ENCODE results near the gene DAND5.

Gene DAND5, protein sequence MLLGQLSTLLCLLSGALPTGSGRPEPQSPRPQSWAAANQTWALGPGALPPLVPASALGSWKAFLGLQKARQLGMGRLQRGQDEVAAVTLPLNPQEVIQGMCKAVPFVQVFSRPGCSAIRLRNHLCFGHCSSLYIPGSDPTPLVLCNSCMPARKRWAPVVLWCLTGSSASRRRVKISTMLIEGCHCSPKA
- 0 reads per million in 2 donors for total RNA-seq

DNA sequence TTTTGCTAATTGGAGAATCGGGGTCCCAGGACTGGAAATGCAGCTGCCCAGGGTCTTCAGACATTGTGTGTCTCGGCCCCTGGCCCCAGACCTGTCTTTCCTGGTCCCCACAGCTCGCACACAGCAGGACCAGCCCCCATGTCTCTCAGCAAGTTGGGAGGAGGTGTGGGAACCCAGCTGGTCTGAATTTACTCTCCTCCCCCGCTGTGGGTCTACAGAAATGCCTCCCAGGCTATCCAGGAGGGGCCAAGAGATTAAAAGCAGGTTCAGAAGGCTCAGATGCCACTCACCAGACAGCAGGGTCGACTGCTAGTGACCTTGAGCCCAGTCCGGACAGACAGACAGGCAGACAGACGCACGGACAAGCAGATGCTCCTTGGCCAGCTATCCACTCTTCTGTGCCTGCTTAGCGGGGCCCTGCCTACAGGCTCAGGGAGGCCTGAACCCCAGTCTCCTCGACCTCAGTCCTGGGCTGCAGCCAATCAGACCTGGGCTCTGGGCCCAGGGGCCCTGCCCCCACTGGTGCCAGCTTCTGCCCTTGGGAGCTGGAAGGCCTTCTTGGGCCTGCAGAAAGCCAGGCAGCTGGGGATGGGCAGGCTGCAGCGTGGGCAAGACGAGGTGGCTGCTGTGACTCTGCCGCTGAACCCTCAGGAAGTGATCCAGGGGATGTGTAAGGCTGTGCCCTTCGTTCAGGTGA, at the start of gene DAND5:
DAND5 (plus strand) TSS at position 285 of the 697 bp plus-strand sequence; CDS start at position 370, 85 bp downstream.
- DNase-seq, result no peak

DNA sequence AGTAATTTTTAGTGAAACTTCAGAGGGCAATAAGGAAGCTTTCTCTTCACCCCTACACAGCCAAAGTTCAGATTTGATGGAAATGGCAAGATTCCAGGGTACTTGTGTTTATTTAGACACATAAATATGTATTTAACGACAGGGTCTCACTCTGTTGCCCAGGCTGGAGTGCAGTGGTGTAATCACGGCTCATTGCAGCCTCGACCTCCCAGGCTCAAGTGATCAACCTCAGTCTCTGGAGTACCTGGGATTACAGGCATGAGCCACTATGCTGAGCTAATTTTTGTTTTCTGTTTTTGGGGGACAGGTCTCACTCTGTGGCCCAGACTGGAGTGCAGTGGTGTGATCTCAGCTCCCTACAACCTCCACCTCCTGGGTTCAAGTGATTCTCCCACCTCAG, 48.3 kb upstream of the DAND5 start:
- no peak for DNase-seq

DNA sequence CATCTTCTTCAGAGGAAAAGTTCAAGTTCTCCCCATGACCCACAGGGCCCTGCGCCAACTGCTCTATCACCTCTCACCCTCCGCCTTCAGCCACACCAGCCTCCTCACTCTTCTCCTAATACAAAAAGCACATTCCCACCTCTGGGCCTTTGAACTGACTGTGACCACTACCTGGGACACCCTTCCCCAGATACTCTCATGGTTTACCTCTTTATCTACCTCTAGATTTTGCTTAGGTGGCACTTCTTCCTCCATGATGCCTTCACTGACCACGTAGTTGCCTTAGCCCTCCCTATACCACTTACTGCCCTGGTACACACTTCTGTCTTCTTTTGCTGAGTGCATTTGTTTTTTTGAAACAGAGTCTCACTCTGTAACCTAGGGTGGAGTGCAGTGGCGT, 46.4 kb upstream of the DAND5 start:
- DNase-seq, result no peak

DNA sequence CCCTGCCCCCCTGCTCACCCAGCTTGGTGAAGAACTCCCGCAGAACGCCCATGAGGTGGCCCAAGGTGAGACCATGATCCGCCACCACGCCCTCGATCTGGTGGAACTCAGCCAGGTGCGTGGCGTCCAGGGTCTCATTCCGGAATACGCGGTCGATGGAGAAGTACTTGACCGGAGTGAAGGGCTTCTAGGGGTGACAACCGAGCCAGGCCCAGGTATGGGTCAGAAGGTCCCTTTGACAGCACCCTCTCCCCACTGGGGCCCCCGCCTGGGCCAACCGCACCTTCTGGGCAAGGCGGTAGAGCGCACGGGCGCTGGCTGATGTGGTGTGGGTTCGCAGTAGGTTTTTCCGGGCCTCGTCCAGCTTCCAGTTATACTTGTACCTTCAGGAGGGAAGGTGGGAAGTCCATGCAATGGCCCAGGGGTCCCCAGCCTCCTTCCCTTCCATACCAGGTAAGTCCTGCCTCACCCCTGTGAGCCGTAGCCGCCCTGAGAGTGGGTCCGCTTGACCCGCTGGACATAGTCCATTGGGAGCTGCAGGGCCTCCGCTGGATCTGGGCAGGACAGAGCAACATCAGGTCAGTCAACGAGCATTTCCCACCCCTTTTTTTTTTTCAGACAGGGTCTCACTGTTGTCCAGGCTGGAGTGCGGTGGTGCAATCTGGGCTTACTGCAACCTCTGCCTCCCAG, 44.6 kb upstream of the DAND5 start:
- no peak for DNase-seq

DNA sequence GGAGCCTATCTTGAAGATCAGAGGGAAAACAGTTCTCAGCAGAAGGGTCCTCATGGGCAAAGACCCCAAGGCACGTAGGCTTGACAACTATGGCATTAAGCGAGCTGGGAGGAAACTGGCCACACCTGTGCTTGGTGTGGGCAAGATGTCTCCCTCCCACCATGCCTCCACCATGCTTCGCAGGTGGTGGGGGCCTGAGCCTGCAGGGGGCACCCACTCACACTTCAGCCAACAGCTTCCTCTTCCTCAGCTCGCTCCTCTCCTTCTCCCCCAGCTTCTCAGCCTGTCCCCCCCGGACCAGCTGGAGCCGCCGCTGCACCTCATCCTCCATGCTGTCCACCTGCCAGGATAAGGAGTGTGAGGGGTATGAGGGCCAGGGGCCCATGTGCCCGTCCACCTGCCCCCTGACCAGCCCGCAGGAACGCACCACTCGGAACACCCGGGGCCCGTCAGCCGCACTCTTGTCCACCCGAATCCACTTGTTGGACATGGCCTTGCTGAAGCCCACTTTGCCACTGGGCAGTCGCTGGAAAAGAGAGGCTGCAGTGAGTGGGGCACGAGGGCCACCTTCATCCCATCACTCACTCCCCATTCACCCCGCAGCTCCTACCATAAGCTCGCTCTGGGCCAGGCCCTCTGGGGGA, 39.3 kb upstream of the DAND5 start:
- no peak for DNase-seq

DNA sequence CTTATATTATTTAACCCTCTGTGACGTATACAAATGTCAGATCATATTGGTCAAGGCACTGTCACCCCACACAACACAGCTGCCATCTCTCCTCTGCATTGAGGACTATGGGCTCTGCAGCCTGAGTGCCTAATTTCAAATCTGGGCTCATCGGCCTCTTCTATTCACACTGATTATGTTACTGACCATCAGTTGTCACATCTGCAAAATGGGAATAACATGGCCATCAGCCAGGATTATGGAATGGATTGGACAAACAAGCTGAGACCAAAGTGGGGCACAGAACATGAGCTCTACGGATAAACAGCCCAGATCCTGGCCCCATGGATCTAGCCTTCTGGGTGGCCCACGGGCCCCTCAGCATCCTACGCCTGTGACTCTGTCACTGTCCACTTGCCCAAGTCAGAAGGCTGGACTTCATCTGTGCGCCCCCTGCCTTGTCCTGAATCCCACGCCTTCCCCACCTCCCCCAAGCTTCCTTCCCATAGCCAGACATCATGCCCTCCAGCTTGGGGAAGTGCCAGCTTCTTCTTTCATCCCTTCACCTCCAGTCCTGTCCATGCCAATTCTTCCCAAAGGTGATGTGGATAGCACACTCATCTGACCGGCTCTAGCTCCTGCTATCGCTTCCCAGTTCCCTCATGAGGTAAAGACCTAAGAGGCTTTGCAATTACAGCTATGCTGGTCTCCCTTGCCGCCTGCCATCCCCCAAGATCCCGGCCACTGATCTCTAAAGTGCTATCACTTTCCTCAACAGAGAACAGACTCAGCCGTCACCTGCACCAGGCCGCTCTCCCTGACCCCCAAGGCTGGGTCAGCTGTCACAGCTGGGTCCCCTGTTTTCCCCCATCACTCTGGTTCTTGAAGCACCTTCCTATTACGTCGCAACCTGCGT, 36.7 kb upstream of the DAND5 start:
- DNase-seq, result no peak

DNA sequence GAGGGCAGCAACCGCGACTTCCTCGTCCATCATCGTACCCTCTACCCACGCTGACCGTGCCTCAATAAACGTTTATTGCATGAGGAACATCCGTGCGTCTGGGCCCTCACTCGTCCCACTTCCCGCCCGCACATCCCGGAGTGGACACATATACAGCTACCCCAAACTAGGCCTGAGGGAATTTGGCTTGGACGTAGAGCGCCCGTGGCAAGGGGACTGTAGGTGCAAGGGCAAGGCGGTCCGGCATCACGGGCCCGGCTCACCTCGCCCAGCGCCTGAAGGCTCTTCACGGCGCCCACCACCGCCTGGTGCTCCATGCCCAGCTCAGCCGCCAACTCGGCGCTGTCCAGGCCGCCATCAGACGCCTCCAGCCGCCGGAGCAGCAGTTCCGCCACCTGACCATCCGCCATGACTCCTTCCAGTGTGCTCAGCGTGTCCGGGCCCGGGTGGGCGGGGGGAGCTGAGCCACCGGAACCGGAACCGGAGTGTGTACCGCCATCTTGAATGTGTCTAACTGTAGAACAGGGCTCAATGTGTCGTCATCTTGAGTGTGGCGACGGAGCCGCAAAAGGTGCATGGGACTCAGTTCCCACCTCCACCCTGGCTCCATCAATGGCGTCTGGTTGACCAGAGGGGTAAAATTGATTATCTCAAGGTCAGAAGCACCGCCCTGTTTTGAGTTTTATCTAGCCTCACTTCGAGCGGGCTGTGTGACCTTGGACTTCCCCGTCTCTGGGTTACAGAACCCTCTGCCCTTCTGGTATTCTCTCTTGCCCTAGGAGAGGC, 35.9 kb upstream of the DAND5 start, which contains the start of gene FARSA:
FARSA (minus strand) TSS at position 425 of the 786 bp plus-strand sequence; CDS start at position 410, 15 bp downstream.
- DNase-seq, result peak; percentile 83

DNA sequence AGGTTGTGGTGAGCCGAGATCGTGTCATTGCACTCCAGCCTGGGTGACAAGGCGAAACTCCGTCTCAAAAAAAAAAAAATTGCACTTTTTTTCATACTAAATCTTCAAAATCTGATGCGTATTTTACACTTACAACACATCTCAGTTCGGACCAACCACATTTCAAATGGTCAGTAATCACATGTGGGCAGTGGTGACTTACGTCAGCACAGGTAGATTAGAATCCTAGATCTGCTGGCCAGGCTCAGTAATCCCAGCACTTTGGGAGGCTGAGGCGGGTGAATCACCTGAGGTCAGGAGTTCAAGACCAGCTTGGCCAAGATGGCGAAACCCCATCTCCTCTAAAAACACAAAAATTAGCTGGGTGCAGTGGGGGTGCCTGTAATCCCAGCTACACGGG, 34.3 kb upstream of the DAND5 start:
- no peak for DNase-seq

DNA sequence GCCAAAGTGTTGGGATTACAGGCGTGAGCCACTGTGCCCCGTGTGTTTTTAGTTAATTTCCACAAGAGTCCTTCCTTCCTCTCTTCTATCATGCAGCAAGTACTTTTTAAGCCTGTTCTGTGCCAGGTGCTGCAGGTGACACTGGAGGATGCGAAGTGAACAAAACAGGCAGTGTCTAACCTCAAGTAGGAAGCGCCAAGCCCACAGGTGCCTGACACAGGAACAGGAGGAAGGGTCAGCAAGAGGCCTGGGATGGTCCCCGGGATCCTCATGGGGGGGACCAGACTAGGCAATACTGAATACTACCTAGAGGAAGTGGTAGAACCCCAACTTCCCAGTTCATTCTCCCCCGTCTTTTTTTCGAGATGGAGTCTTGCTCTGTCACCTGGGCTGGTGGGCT, 32.8 kb upstream of the DAND5 start:
- DNase-seq, result no peak

DNA sequence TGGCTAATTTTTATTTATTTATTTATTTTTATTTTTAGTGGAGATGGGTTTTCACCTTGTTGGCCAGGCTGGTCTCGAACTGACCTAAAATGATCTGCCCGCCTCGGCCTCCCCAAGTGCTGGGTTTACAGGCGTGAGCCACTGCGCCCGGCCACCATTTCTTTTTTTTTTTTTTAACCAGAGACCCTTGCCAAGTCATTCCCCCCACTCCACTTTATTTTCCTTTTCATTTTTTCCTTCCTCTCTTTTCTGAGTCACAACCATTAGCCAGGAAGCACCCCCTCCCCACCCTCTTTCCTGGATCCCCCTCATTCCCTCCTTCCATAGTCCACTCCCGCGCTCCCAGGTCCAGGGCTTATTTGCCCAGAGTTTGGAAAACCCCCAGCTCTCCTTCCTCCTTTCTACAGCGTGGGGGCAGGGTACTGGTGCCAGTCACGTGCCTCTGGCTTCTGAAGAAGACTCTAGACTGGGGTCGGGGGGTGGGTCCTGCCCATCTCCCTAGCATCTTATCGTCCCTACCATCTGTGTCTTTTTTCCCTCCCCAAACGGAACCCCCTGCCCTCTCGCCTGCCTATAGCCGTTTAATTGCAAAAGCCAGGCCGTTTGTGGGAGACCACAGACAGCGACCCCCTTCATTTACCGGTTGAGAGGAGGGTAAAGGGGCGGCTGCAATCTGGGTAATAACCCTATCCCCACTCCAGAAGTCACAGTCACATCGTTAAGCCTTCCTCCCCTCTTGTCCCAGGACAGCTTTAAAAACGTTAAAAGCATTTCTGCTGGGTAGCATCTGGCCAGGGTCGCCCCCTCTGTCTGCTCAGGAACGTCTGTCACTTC, 32.1 kb upstream of the DAND5 start:
- DNase-seq, result no peak

DNA sequence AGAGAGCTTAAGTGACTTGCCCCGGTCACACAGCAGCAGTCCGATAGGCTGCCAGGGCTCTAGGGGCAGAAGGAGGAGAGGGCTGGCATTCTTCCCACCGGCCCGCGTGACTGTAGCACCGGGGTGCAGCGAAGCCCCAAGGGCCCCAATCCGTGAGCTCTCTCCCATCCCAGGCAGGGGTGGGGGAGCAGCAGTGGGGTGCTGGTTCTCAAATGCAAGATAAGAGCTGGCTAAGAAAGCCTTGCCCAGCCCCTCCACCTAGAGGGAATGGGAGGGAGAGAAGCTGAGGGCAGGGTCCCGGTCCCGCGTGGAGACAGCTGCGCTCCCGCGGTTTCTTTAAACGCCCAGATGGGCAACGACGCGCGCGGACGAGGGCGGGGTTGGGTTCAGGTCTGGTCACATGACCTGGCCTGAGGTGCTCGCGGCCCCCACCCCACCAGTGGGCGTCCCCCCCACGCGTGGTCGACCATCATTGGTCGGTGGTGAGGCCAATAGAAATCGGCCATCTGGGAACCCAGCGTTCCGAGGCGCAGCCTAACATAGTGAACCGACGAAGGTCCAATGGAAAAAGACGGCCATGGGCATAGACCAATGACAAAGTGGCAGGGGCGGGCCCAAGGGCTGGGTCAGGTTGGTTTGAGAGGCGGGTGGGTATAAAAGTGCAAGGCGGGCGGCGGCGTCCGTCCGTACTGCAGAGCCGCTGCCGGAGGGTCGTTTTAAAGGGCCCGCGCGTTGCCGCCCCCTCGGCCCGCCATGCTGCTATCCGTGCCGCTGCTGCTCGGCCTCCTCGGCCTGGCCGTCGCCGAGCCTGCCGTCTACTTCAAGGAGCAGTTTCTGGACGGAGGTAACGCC, 31.2 kb upstream of the DAND5 start, which contains the start of gene CALR:
CALR (plus strand) TSS at position 683 of the 852 bp plus-strand sequence; CDS start at position 754, 71 bp downstream.
- DNase-seq, result peak; percentile 95

DNA sequence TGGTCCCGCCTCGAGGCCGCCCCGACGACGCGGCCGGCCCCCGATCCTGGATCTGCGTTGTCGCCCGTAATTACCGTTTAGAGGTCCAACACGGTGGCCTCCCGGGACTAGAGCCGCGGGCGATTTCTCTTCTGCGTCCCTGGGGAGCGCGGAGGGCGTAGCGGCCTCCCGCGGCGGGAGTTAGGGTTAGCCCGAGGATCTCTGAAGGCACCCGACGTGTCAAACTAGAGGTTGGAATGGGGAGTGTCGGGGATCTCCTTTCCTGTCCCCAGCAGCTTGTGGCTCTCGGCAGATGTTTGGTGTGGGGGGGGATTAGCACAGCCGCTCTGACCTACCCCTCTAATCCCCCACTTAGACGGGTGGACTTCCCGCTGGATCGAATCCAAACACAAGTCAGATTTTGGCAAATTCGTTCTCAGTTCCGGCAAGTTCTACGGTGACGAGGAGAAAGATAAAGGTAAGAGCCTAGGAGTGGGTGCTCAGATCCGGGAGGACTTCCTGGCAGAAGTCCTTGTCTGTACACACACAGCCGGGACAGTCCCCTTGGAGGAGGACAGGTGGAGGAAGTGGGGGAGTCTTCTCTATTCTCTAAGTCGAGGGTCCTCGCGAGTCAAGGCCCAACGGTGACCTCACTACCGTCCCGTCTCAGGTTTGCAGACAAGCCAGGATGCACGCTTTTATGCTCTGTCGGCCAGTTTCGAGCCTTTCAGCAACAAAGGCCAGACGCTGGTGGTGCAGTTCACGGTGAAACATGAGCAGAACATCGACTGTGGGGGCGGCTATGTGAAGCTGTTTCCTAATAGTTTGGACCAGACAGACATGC, 30.4 kb upstream of the DAND5 start:
- DNase-seq, result peak; percentile 26

DNA sequence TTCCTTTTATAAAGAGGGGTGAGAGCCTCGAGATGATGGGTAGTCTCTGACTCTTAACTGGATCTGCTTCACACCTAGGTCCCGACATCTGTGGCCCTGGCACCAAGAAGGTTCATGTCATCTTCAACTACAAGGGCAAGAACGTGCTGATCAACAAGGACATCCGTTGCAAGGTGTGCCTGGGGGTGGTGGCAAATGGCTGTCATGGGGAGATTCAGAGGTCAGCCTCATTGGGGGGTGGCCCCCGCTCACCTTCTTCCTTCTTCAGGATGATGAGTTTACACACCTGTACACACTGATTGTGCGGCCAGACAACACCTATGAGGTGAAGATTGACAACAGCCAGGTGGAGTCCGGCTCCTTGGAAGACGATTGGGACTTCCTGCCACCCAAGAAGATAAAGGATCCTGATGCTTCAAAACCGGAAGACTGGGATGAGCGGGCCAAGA, 29.4 kb upstream of the DAND5 start:
- no peak for DNase-seq

DNA sequence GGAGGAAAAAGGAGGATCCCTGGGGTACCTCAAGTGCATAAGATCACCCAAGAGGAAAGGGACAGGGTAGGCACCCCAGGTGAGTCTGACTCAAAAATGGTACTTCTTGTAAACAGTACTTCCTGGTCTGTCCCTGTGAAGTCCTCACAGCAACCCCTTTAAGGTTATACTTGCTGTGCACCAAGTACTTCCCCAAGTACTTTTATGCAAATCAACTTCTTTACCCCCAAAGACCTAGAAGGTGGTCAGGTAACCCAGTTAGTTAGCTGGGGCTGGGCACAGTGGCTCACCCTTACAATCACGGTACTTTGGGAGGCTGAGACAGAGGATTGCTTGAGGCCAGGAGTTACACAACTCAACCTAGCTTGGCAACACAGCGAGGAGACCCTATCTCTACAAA, 28.5 kb upstream of the DAND5 start:
- no peak for DNase-seq

DNA sequence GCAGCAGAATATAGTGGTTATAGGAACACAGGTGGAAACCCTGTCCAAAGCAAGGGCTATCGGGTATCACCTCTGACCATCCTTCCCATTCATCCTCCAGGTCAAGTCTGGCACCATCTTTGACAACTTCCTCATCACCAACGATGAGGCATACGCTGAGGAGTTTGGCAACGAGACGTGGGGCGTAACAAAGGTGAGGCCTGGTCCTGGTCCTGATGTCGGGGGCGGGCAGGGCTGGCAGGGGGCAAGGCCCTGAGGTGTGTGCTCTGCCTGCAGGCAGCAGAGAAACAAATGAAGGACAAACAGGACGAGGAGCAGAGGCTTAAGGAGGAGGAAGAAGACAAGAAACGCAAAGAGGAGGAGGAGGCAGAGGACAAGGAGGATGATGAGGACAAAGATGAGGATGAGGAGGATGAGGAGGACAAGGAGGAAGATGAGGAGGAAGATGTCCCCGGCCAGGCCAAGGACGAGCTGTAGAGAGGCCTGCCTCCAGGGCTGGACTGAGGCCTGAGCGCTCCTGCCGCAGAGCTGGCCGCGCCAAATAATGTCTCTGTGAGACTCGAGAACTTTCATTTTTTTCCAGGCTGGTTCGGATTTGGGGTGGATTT, 25.8 kb upstream of the DAND5 start:
- DNase-seq, result no peak

DNA sequence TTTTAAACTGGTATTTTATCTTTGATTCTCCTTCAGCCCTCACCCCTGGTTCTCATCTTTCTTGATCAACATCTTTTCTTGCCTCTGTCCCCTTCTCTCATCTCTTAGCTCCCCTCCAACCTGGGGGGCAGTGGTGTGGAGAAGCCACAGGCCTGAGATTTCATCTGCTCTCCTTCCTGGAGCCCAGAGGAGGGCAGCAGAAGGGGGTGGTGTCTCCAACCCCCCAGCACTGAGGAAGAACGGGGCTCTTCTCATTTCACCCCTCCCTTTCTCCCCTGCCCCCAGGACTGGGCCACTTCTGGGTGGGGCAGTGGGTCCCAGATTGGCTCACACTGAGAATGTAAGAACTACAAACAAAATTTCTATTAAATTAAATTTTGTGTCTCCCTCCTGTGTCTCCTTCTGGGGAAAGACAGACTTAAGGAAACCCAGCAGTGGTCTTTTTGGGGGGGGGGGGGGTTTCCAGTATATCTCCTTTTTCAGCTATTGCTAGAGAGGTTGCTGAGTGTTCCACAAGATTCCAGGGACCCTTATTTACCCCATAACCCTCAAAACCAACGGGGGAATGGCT, 25.2 kb upstream of the DAND5 start:
- no peak for DNase-seq

DNA sequence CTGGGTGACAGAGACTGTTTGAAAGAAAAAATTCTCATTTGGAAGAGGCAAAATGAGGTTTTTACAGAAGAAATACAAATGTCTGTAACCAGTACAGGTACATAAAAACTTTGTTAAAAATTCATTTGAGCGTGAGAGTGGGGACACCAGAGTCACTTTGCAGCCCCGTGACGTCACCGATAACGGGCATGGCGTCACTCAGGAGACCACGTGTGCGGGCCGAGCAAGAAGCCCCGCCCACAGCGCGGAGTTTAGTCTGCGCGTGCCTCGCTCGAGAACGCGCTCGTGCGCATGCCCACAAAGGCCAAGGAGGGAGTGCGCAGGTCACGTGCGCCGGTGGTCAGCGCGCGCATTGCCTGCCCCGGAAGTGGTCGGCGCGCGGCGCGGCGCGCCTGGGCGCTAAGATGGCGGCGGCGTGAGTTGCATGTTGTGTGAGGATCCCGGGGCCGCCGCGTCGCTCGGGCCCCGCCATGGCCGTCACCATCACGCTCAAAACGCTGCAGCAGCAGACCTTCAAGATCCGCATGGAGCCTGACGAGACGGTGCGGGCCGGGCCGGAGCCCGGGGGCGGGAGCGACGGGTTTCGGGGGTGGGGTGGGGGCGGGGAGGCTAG, 23.8 kb upstream of the DAND5 start, which contains the start of gene RAD23A:
RAD23A (plus strand) TSS at position 384 of the 613 bp plus-strand sequence; CDS start at position 471, 87 bp downstream.
- DNase-seq, result peak; percentile 98
